HG03039 (cell line): ENCODE results near the gene CUBN.

ENCODE experiments used
- ATAC-seq: cut with Tn5 transposase; IDR thresholded peaks from one replicate; pipeline ENCODE4 v1.9.1; 2021; ENCODE audit warnings: mild to moderate bottlenecking, moderate library complexity; ENCODE audit not compliant: unreplicated experiment

Gene CUBN

GRCh38 chr10:16930540-16930939 is 199.1 kb downstream of the CUBN start:
- ATAC-seq = no peak

- no peak for ATAC-seq
Measured at GRCh38 chr10:16929069-16929468, 200.5 kb downstream of the CUBN start.

GRCh38 chr10:16927546-16927945 is 202.1 kb downstream of the CUBN start:
- ATAC-seq = no peak

GRCh38 chr10:16923726-16924125 is 205.9 kb downstream of the CUBN start:
- ATAC-seq = no peak

- no peak for ATAC-seq
Measured at GRCh38 chr10:16923309-16923708, 206.3 kb downstream of the CUBN start.

- ATAC-seq = no peak
Measured at GRCh38 chr10:16919121-16919982, 210.3 kb downstream of the CUBN start.

GRCh38 chr10:16916496-16916895 is 213.1 kb downstream of the CUBN start:
- ATAC-seq = no peak

- ATAC-seq = no peak
Measured at GRCh38 chr10:16915300-16915699, 214.3 kb downstream of the CUBN start.

- no peak for ATAC-seq
Measured at GRCh38 chr10:16913266-16913665, 216.3 kb downstream of the CUBN start.

GRCh38 chr10:16910793-16911164 is 218.8 kb downstream of the CUBN start:
- ATAC-seq = no peak

GRCh38 chr10:16909961-16910792 is 219.4 kb downstream of the CUBN start:
- no peak for ATAC-seq

- ATAC-seq = no peak
Measured at GRCh38 chr10:16909271-16909767, 220.3 kb downstream of the CUBN start.

- no peak for ATAC-seq
Measured at GRCh38 chr10:16907687-16908086, 221.9 kb downstream of the CUBN start.

GRCh38 chr10:16905320-16905719 is 224.3 kb downstream of the CUBN start:
- no peak for ATAC-seq

GRCh38 chr10:16904639-16905061 is 225.0 kb downstream of the CUBN start:
- no peak for ATAC-seq

- ATAC-seq = no peak
Measured at GRCh38 chr10:16904049-16904448, 225.6 kb downstream of the CUBN start.

GRCh38 chr10:16902606-16903005 is 227.0 kb downstream of the CUBN start:
- ATAC-seq = no peak

- no peak for ATAC-seq
Measured at GRCh38 chr10:16901106-16901505, 228.5 kb downstream of the CUBN start.

GRCh38 chr10:16896993-16897392 is 232.6 kb downstream of the CUBN start:
- no peak for ATAC-seq

- ATAC-seq = no peak
Measured at GRCh38 chr10:16894821-16895220, 234.8 kb downstream of the CUBN start.

- ATAC-seq = no peak
Measured at GRCh38 chr10:16893664-16894063, 235.9 kb downstream of the CUBN start.
